Vagina (tissue), 2 donors: Measurements from ENCODE around the gene MEGF6.

Source experiments
- POLR2A ChIP-seq, 2 donors: fragments of 450-650 bp; IDR thresholded peaks; one replicate each; pipeline ENCODE4 v1.6.1; 2017; ENCODE audit warnings: antibody characterized with exemption in 2 of 2, mild to moderate bottlenecking in 2 of 2, moderate library complexity in 2 of 2
- POLR2AphosphoS5 ChIP-seq, 2 donors: sonication (generic); formaldehyde crosslinking; IDR thresholded peaks; one replicate each; pipeline ENCODE4 v1.9.0; 2017; ENCODE audit warnings: antibody characterized with exemption in 2 of 2, mild to moderate bottlenecking in 2 of 2, low read depth in 1 of 2; ENCODE audit not compliant: insufficient read depth in 1 of 2
- TF ChIP-seq, protein P1 (sequence below), 3 experiments: fragments of 450-650 bp in 2 of 3; fragments of 200-600 bp in 1 of 3; sonication (generic) in 1 of 3; IDR thresholded peaks; one replicate each; pipeline ENCODE4 v1.5.1; 2017 to 2019; ENCODE audit warnings: antibody characterized with exemption in 3 of 3, mild to moderate bottlenecking in 2 of 3, moderate library complexity in 2 of 3

DNA sequence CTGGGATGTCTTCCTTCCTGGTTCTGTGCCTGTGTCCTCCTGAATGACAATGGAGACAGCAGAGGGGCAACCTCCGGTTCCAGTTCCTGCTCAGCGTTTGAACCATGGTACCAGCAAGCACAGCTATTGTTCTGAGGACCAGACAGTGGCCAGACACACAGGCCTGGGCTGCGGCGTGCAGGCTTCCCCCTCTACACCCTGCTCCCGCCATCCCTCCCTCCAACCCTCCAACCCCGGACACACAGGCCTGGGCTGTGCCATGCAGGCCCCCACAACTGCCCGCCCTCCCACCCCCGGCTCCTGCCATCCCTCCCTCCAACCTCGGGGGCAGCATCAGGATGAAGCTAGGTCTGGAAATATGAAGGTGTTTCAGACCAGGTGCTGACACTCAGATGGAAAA is 5.6 kb upstream of the MEGF6 start:
- TF ChIP-seq, protein P1, sequence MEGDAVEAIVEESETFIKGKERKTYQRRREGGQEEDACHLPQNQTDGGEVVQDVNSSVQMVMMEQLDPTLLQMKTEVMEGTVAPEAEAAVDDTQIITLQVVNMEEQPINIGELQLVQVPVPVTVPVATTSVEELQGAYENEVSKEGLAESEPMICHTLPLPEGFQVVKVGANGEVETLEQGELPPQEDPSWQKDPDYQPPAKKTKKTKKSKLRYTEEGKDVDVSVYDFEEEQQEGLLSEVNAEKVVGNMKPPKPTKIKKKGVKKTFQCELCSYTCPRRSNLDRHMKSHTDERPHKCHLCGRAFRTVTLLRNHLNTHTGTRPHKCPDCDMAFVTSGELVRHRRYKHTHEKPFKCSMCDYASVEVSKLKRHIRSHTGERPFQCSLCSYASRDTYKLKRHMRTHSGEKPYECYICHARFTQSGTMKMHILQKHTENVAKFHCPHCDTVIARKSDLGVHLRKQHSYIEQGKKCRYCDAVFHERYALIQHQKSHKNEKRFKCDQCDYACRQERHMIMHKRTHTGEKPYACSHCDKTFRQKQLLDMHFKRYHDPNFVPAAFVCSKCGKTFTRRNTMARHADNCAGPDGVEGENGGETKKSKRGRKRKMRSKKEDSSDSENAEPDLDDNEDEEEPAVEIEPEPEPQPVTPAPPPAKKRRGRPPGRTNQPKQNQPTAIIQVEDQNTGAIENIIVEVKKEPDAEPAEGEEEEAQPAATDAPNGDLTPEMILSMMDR (IDR thresholded peaks at IDR 0.05), result no peak
- TF ChIP-seq POLR2A (IDR thresholded peaks at IDR 0.05), result no peak
- no peak for TF ChIP-seq POLR2AphosphoS5 (IDR thresholded peaks at IDR 0.05; ENCODE audit: insufficient read depth in 1 of 2, low read depth in 1 of 2)
